GM18519 (cell line): Measurements from ENCODE around the gene NCKAP5.
"Not testable (repeated sequence)": the region's sequence is repeated elsewhere in the genome, so short reads cannot be mapped to it uniquely, and the experiment has no call there.

ENCODE experiments used
- ATAC-seq: cut with Tn5 transposase; IDR thresholded peaks from one replicate; pipeline ENCODE4 v1.9.1; 2021; ENCODE audit warnings: mild to moderate bottlenecking, moderate library complexity; ENCODE audit not compliant: unreplicated experiment, low FRiP score

NCKAP5 gene

DNA sequence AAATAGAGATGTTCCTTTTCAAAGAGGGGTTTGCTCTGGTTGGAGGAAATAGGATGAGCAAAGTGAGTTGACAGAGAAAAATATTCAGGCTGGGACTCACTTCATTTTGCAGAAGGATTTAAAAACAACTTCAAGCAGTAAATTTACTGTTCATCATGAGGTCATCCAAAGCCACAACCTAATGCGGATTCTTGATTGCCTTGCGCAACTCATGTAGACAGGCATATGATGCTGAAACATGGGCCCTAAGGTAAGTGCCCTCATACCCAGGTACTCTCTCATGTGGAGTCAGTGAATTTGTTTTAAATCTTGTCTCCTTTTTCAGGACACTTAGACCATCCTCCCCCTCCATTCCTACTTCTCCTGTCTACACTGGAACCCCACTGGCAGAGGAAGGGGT is 846.3 kb downstream of the NCKAP5 start:
- ATAC-seq = no peak

DNA sequence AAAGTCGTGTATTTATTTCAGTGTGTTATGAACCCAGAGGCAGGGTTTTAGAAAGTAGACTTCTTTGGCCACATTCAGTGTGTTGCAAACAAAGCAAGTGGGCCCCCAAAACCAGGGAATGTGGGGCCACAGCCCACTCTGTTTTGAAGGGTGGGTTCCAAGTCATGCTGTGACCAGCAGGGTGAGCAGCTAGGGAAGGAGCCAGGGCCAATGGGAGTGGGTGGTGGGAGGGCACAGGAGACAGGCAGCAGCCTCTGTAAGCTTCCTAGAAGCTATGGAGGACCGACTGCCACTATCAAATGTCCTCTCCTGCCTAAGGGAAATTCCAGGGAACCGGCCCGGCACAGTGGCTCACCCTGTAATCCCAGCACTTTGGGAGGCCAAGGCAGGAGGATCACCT is 847.9 kb downstream of the NCKAP5 start:
- ATAC-seq = no peak

DNA sequence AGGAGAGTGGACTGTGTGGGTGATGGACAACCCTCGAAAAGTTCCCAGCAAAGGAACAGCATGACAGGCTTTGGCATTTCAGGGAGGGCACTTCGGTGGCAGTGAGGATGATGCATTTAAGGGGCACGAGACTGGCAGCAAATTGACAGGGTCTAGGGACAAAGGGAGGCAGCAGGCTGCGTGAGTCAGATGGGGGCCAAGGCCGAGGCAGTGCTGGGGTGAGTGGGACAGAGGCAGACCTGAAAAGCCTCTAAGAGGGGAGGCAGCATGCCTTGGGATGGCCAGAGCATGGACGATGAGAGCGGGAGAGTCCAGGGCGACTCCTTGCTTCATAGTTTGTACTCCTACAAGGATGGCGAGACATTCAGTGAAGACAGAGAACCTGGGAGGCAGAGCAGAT is 848.8 kb downstream of the NCKAP5 start:
- no peak for ATAC-seq

DNA sequence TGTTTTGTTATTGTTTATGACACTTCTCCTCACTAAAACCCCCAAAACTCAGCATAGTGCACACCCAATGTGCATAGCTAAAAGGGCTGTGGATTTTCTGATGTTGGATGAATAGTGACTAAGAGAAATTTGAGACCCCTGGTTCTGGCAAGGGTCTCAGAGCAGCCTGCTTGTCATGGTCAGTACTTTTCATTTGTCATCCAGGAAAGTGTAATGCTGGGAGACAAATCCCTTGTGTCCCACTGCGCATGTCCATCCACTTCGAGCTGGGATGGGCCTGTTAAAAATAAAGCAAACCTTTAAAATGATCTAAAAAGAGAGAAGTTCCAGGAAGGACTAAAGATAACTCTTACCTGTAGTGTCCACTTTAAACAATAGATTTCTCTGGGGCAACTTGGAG is 851.3 kb downstream of the NCKAP5 start:
- ATAC-seq = no peak

DNA sequence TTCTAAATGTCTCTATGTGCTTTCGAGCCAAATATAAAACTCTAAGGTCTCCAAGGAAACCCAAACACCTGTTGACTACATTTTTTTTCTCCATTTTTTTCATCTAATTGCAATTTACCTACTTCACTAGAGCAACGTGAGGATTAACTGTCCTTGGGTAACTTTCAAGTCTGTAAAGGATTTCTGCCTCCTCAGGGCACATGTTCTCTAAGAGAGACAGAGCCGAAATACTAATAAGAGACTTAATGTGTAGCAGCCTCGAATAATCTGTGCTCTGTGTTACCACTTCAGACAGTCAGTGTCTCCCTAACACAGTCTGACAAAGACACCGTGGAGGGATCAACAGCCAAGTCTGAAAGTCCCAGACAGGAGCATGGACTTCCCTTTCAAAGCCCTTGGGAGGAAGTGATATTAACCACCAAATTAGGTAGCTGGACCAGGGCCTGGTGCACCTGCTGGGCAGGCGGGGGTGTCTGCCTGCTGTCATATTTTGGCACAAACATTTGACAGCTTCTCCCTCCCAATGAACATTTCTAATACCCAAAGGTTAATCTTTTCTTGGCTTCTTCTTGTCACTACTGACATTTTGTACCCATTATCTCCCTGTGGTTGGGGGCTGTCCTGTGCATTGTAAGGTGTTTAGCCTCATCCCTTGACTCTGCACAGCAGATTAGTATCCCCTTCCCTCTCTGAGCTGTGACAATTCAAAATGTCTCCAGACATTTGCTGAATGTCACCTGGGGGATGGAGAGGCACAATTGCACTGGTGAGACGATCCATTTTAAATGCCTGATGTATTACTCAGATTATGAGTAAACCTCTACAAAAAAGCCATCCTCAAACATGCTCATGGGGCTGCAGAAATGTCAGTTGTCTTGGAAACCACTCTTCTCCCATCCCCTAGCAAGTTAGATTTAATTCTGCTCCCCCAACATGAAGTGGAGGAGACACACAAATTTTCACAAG is 852.6 kb downstream of the NCKAP5 start:
- ATAC-seq = no peak

DNA sequence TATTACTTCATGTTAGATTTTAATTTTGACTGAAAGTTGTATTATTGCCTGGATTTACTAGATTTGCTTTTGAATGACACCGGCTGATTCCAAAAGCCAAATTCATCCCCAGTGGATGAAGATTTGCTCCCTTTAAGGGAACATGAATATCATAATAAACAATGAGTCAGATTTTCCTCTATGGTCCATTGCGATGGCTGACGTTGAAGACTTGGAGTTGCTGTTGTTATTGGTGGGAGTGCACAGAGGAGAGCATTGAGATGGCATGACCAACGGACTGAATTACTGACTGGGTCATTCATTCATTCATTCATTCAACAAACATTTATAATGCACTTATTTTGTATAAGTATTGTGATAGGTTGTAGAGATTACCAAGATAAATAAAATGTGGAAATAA is 864.9 kb downstream of the NCKAP5 start:
- ATAC-seq = no peak

DNA sequence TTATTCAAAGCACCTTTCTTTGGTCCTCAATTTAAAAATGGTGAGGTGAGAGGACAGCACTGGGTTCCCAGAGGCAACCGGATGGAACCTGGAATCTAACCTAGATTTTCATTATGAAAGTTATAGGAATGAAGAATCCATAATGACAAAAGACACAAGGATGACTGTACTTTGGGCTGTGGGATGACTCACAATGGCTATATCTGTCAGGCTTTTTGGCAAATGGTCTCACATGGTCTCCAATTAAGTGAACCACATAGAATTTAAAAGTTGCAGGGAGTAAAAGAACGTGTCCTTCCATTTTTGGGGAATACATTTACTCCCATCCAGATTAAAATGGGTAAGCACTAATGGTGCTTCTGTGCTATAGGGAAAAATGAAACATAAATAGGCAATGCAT is 866.5 kb downstream of the NCKAP5 start:
- no peak for ATAC-seq

DNA sequence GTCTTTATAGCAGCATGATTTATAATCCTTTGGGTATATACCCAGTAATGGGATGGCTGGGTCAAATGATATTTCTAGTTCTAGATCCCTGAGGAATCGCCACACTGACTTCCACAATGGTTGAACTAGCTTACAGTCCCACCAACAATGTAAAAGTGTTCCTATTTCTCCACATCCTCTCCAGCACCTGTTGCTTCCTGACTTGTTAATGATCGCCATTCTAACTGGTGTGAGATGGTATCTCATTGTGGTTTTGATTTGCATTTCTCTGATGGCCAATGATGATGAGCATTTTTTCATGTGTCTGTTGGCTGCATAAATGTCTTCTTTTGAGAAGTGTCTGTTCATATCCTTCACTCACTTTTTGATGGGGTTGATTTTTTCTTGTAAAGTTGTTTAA is 868.5 kb downstream of the NCKAP5 start:
- not testable (repeated sequence) for ATAC-seq

DNA sequence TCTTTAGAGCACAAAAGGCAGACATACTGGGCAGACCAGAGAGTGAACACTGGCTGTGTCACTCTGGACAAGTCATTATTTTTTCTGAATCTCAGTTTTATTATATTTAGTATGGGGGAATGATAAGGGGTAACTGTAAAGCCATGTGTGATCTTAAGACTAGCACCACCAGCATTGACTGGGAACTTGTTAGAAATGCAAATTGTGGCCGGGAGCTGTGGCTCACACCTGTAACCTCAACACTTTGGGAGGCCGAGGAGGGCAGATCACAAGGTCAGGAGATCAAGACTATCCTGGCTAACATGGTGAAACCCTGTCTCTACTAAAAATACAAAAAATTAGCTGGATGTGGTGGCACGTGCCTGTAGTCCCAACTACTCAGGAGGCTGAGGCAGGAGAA is 869.9 kb downstream of the NCKAP5 start:
- not testable (repeated sequence) for ATAC-seq

DNA sequence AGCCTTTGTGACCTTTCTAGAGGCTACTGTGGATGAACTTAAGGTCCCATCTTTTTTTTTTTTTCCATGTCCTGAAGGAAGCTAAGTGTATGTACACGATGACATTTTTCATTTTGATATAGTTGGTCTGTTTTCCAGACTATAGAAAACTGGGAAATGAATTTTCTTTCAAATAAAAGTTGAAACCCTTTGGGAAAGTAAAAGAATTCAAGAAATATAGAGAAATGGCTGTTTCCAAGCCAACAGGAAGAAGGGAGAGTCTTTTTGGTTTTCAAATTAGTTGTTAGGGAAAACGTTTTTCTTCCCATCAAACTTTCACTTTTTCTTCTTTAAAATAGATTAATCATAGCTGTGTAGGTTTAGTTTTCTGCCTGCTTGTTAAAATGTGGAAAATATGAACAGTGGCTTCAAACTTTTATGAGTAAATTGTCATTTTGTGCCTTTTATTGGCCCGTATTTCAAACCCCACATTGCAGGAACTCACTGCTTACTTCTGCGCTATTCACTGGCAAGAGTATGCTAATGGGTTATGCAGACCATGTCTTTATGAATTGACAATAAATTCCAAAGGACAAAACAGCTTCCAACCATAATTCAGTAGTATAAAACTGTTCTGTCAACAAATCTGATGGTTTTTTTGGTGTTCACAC is 870.6 kb downstream of the NCKAP5 start:
- ATAC-seq = no peak

DNA sequence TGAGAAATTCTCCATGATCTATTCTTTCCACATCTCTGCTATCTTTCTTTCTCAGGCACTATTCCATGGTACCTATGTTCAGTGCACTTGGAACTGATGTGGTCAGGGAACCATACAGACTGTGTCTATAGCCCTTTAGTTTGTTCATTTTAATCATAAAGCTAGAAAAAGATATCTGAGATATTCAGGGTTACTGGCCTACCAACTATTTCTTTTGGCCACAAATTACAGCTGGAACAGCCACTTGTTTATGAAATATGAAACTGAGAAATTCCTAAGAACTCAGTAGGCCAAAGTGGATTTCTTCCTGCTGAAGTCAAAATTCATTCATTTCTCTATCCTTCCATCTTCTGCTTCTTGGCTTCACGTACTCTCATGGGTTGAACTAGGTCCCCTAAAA is 875.4 kb downstream of the NCKAP5 start:
- ATAC-seq = no peak

DNA sequence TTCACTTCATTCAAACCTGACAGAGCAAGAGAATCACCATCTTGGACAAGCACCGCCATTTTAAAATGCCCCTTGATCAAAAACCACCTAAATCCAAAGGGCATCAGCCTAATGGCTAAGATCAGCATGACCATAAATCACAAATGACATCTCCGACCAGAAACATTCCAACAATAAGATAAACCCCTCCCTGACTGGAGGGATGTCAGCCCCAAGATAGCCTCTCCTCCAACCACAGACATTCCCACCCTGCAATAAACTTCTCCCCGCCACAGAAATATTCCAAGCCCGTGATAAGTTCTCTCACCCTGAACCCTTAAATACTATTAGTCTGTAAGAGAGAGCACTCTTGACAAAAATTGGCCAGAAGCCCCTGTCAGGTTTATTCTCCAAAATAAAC is 876.7 kb downstream of the NCKAP5 start:
- ATAC-seq = no peak

DNA sequence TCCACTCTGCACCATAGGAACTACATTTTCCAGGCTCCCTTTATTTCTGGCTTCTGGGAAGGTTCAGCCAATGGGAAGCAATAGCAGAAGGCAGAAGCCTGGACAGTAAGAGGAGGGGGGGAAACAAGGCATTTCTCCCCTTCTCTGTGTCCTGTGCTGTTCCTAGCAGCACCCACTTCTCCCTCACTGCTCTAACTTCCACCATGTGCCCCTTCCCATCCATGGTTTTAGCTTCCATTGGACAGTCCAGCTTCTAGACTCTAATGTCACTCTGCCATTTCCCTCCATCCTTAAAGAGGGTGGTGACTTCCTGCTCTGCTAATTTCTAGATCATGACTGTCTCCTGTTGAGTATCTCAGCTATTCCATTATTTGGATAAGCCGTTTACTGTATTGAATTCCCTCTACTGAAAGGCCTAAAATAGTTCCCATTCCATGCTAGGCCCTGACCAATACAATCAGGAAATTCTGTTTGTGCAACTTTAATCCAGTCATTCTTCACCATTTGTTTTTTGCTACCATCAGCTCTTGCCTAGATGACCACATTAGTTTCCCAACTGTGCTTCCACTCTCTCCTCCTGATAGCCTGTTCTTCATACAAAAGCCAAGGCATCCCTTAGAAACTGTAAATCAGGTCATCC is 877.5 kb downstream of the NCKAP5 start:
- no peak for ATAC-seq

DNA sequence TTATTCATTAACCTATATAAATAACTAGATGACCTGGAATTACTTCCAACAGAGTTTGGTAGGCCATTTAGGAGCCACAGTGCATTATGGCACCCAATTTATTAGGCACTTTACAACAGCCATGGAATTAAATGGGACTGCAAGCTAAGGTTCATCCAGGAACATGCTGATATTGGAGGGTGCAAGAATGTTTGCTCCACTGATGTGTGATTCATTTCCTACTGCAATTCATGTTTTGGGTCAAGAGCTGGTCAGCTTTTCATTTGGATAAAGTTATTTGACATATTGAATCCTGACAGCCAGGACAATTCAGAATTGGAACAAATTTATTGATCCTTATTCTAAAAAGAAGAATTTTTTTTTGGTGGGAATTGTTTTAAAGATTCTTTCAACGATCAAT is 886.5 kb downstream of the NCKAP5 start:
- no peak for ATAC-seq

DNA sequence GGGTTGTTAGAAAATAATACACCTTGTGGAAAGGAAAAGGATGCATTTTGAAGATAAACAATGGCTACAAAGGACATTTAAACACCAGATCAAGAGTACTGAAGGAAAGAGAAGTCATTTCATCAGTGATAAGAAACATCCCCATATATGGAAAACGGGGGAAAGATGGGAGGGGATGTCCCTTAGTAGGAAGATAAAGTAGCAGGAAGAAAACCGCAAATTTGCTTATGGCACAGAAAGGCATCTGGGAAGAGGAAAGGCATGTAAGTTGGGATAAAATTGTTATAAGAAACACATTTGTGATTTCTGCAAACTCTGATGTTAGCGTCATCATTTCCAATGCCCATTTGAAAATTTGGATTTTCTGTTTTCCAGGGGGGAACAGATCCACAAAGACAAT is 887.7 kb downstream of the NCKAP5 start:
- ATAC-seq = no peak

DNA sequence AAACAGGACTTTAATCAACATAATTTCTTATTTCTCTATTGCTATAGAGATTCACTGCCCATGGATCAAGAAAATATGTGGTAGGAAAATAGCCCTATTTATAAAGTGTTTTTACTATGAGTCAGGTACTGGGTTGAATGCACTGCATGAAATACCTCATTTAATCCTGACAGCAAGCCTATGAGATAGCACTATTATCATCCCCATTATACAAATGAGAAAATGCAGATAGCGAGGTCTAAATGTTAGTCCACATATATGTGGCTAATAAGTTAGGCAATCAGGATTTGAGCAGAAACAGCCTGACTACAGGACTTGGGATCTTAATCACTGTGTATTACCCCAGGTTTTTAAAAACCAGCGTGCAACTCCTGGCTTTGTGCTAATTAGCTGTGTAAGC is 889.8 kb downstream of the NCKAP5 start:
- ATAC-seq = no peak

DNA sequence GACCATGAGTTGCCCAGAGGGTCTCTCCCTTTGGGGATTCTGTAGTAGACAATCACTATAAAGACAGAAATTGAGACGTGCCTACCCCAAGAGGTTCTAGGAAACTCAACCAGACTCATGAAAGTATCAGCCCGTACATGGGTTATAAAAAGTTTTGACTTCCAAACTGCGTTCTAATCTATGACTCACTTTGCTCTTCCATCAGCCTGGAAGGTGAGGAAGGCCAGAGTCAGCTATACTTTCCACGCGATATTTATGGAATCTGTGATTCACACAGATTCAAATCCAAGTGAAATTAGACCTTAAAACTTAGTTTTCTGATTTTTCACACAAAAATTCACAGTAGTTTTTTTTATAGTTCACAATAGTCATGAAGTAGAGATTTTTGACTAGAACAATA is 890.6 kb downstream of the NCKAP5 start:
- ATAC-seq = no peak

DNA sequence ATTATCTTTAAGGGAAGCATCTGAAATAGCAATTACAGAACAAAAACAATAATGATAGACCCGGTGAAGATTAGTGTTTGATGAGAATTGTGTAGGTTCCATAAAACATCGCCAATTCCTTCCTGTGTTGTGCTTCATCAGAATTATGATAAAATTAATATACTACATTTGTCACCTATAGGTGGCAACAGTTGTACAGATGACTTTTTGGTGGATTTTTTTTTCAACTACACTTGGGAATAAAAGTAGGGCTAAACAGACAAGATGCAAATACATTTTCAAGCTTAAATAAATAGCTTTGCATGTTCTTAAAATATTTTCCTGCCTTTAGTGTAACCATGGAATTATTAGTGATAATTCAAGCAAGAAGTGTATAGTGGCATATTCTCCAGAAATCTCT is 891.3 kb downstream of the NCKAP5 start:
- ATAC-seq = no peak

DNA sequence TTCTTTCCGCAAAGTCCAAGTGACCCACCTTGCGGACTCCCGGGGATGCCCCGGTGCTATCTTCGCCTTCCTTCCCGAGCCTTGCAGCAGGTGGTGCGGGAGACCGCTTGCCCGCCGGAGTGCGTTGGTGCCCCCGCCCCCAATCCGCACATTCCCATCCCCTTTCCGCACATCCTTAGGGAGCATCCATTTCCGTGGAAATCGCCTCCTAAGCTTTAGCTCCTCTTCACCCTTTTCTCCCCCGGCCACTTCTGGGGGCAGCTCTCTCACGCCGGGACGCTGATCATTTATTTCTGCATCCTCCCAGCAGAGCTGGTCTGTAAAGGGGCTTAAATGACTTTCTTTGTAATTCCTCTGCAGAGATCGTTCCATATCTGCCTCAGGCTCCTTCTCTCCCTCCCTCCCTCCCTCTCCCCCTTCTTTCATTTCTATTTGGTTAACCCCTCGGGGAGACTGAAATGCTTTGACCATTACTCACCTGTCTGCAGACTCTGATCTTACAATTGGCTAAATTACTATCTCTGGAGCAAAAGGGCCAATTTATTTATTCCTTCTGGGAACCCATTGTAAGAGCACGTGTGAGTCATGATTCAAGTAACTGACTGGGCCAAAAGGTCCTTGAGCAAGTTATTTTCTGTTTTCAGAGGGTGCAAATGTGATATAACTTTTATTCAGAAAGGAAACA is 897.0 kb downstream of the NCKAP5 start:
- ATAC-seq = no peak

DNA sequence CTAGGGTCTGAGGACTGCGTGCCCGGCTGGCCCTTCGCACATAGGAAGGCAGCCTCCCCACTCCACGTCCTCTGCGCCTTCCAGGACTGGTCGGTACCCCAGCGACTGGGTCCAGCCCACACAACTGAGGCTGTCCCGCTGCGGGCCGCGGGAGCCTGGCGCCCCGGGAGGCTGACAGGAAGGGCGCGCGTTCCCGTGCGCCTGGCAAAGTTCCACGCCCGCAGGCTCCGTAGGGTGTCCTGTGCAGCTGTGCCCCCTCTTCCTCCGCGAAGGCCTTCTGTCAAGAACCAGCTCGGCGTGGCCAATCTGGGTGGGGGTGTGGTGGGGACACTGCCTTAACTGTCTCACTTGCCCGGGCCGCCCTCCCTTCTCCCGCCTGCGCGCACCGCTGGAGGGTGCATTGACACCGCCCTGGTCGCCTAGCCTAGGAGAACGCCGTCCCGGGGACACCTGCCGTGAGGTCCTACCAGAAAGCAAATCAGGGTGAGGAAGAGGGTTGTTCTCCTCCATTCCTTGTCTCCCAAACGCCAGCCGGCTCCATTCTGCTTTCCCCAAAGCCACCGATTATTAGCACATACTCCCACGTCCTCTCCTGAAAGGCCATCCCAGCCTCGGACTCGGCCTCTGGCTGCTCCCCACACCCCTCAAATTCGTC is 897.6 kb downstream of the NCKAP5 start:
- ATAC-seq = no peak
